ENCODE data around the gene CNOT2. TPM values are rescaled to one million over a fixed set of nuclear protein-coding genes. Genes with fewer than 3 reads are reported as not detected.

Gene CNOT2
- total and polyA plus RNA-seq, 2 donors (not counting 1 experiment from before 2014, with no cell fraction given), result 65.0 to 120 TPM

DNA sequence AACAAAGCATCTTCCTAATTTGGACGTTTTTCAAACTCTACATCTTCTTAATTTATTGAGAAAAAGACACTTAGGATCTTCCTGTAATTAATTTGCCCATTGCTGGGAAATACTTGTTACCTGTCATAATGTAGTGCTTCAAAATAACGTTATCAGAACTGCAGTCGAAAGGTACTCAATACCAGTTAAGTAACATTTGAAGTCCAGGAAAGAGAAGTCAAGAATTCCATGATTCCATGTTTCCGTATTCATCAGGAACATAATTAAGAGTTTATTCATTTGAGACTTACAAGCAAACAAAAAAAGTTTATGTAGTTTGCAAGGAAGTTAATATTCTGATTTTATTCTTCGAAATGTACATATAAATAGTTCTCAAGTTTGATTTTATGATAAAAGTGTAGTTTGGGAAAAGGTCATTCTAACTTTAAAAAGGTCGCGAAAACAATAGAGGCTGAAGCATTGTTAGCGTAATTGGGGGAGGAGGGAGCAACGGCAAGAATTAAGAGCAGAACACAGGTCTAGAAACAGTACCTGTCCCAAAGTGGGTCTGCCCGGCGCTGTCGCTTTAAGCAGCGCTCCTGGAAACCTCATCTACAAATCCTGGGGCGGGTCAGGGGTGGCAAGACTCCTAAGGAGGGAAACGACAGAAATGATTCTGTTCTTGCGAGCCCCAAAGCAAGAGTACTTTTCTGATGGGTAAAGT, 121.6 kb downstream of the CNOT2 start:
- ChIA-PET CTCF (no interaction called here), POLR2A (no interaction called here)
- H3K4me3 Mint-ChIP-seq, result peak overlapping the region; percentile 83
- DNase-seq (no peak), ATAC-seq (ENCODE audit: low read depth) (no peak)
- H3K27me3 Mint-ChIP-seq, result peaks cover 6% of the 10 kb centered on the region
- no peaks in the 10 kb centered on the region for H3K36me3 ChIP-seq (replicated peaks in 1 of 2; ENCODE audit: control extremely low read depth in 1 of 2, control insufficient read depth in 1 of 2, extremely low read depth in 1 of 2, insufficient read depth in 2 of 2, low read length in 1 of 2)
- WGBS (ENCODE audit: insufficient coverage), result 5% methylated on average over 9 of the region's 16 CpGs
- H3K27ac Mint-ChIP-seq, result no peak overlapping the region
- H3K4me1 ChIP-seq (ENCODE audit: control insufficient read depth in 2 of 2, insufficient read depth in 2 of 2, low read length in 2 of 2), result peaks cover 17 to 18% of the 10 kb centered on the region in 2 donors
- intact Hi-C loops (cut with micrococcal nuclease), result loop anchor here (5.0 kb wide), 1 partner anchor 628 kb away; the partner anchor contains the start of gene RAB3IP
- H3K4me3 ChIP-seq (ENCODE audit: control extremely low read depth in 1 of 5, extremely low read depth in 1 of 5, insufficient read depth in 1 of 5, low read depth in 2 of 5, low read length in 4 of 5), result peak overlapping the region in 4 of 5 experiments; percentile 74 to 93 (median 76)
- H3K9ac ChIP-seq (ENCODE audit: low read length), result peak overlapping the region; percentile 77
- peak overlapping the region; percentile 88 for H2AFZ ChIP-seq (ENCODE audit: insufficient read depth, low read depth, low read length, poor library complexity, severe bottlenecking)
- H3K4me1 Mint-ChIP-seq, result peaks cover 18% of the 10 kb centered on the region
- no peaks in the 10 kb centered on the region for H3K79me2 ChIP-seq (ENCODE audit: control insufficient read depth, insufficient read depth, low read length)
- H3K9me3 Mint-ChIP-seq (ENCODE audit: insufficient read depth), result no peaks in the 10 kb centered on the region
- no peaks in the 10 kb centered on the region for H4K20me1 ChIP-seq (ENCODE audit: control insufficient read depth, insufficient read depth, low read length, poor library complexity, severe bottlenecking)
- H3K27me3 ChIP-seq (replicated peaks in 1 of 4; ENCODE audit: control extremely low read depth in 1 of 4, control insufficient read depth in 3 of 4, insufficient read depth in 4 of 4, low read length in 3 of 4), result peaks cover 0 to 13% (median 9%) of the 10 kb centered on the region in 4 experiments
- TF ChIP-seq, protein P1, sequence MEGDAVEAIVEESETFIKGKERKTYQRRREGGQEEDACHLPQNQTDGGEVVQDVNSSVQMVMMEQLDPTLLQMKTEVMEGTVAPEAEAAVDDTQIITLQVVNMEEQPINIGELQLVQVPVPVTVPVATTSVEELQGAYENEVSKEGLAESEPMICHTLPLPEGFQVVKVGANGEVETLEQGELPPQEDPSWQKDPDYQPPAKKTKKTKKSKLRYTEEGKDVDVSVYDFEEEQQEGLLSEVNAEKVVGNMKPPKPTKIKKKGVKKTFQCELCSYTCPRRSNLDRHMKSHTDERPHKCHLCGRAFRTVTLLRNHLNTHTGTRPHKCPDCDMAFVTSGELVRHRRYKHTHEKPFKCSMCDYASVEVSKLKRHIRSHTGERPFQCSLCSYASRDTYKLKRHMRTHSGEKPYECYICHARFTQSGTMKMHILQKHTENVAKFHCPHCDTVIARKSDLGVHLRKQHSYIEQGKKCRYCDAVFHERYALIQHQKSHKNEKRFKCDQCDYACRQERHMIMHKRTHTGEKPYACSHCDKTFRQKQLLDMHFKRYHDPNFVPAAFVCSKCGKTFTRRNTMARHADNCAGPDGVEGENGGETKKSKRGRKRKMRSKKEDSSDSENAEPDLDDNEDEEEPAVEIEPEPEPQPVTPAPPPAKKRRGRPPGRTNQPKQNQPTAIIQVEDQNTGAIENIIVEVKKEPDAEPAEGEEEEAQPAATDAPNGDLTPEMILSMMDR (IDR thresholded peaks at IDR 0.05), result no peak
- TF ChIP-seq EZH2 (IDR thresholded peaks at IDR 0.05; ENCODE audit: borderline replicate concordance, insufficient read depth, low read depth, low read length, poor library complexity, severe bottlenecking), result no peak
- H3K9me3 ChIP-seq (ENCODE audit: control extremely low read depth in 1 of 3, control insufficient read depth in 2 of 3, insufficient read depth in 1 of 3, low read length in 2 of 3), result no peaks in the 10 kb centered on the region
- H3K27ac ChIP-seq (ENCODE audit: low read length in 2 of 2), result no peak overlapping the region
- H3K4me2 ChIP-seq (replicated peaks; ENCODE audit: low read depth, low read length, poor library complexity, severe bottlenecking), result peak overlapping the region; percentile 93

DNA sequence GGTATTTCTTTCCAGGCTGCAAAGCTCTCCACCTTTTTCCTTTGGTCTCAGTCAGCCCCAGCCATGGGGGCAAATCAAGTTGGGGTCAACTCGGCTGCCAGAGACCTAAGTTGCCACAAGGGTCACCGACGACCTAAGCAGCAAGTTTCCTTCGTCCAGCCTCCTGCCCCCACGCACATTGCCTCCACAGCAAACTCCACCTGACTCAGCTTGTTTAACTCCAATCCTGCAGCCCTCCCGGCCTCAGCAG, 122.1 kb downstream of the CNOT2 start:
- no peaks in the 10 kb centered on the region for H3K36me3 ChIP-seq (replicated peaks in 1 of 2; ENCODE audit: control extremely low read depth in 1 of 2, control insufficient read depth in 1 of 2, extremely low read depth in 1 of 2, insufficient read depth in 2 of 2, low read length in 1 of 2)
- intact Hi-C loops (cut with micrococcal nuclease), result loop anchor here (5.0 kb wide), 1 partner anchor 628 kb away; the partner anchor contains the start of gene RAB3IP
- no peak overlapping the region for H3K27ac ChIP-seq (ENCODE audit: low read length in 2 of 2)
- H3K4me2 ChIP-seq (replicated peaks; ENCODE audit: low read depth, low read length, poor library complexity, severe bottlenecking), result peak overlapping the region; percentile 93
- Mint-ChIP-seq H3K4me3 (peak overlapping the region; percentile 83), H3K4me1 (peaks cover 18% of the 10 kb centered on the region), H3K27ac (peak overlapping the region; percentile 61), H3K9me3 (ENCODE audit: insufficient read depth) (no peaks in the 10 kb centered on the region), H3K27me3 (peaks cover 6% of the 10 kb centered on the region)
- TF ChIP-seq, protein P1 (IDR thresholded peaks at IDR 0.05), result no peak
- no peak for TF ChIP-seq EZH2 (IDR thresholded peaks at IDR 0.05; ENCODE audit: borderline replicate concordance, insufficient read depth, low read depth, low read length, poor library complexity, severe bottlenecking)
- ATAC-seq (ENCODE audit: low read depth) (no peak), DNase-seq (no peak)
- peak overlapping the region; percentile 77 for H3K9ac ChIP-seq (ENCODE audit: low read length)
- peaks cover 17 to 18% of the 10 kb centered on the region in 2 donors for H3K4me1 ChIP-seq (ENCODE audit: control insufficient read depth in 2 of 2, insufficient read depth in 2 of 2, low read length in 2 of 2)
- peak overlapping the region in 4 of 5 experiments; percentile 74 to 93 (median 76) for H3K4me3 ChIP-seq (ENCODE audit: control extremely low read depth in 1 of 5, extremely low read depth in 1 of 5, insufficient read depth in 1 of 5, low read depth in 2 of 5, low read length in 4 of 5)
- peaks cover 0 to 13% (median 9%) of the 10 kb centered on the region in 4 experiments for H3K27me3 ChIP-seq (replicated peaks in 1 of 4; ENCODE audit: control extremely low read depth in 1 of 4, control insufficient read depth in 3 of 4, insufficient read depth in 4 of 4, low read length in 3 of 4)
- ChIA-PET CTCF (no interaction called here), POLR2A (no interaction called here)
- H3K79me2 ChIP-seq (ENCODE audit: control insufficient read depth, insufficient read depth, low read length), result no peaks in the 10 kb centered on the region
- no peaks in the 10 kb centered on the region for H4K20me1 ChIP-seq (ENCODE audit: control insufficient read depth, insufficient read depth, low read length, poor library complexity, severe bottlenecking)
- peak overlapping the region; percentile 88 for H2AFZ ChIP-seq (ENCODE audit: insufficient read depth, low read depth, low read length, poor library complexity, severe bottlenecking)
- H3K9me3 ChIP-seq (ENCODE audit: control extremely low read depth in 1 of 3, control insufficient read depth in 2 of 3, insufficient read depth in 1 of 3, low read length in 2 of 3), result no peaks in the 10 kb centered on the region
- 2% methylated on average over 6 of the region's 6 CpGs for WGBS (ENCODE audit: insufficient coverage)

Data from B cell (primary cell).